GM06990 (cell line): ENCODE results near the gene CFAP57.

Experiments used
- DNase-seq: peaks from one replicate; pipeline ENCODE4 v3.0.0-alpha.2; 2011; ENCODE audit not compliant: insufficient read length; ENCODE audit errors: extremely low read depth
- H3K27me3 ChIP-seq: replicated peaks from 2 replicates; pipeline ENCODE4 v1.6.0; 2011; ENCODE audit warnings: low read length; ENCODE audit not compliant: control insufficient read depth, insufficient read depth
- H3K36me3 ChIP-seq: 2 replicates; pipeline ENCODE4 v1.5.1; 2011; ENCODE audit warnings: low read length; ENCODE audit not compliant: control insufficient read depth, insufficient read depth
- H3K4me3 ChIP-seq: replicated peaks from 2 replicates; pipeline ENCODE4 v1.5.1; 2011; ENCODE audit warnings: low read depth, mild to moderate bottlenecking, control low read depth, low read length
- CTCF ChIP-seq: IDR thresholded peaks from 2 replicates; pipeline ENCODE4 v1.5.1; 2011; ENCODE audit warnings: low read length, control low read depth, mild to moderate bottlenecking, inconsistent platforms; ENCODE audit not compliant: insufficient read depth, poor library complexity, severe bottlenecking

Gene CFAP57

GRCh38 chr1:43239484-43239883 is 67.4 kb downstream of the CFAP57 start:
- H3K27me3 ChIP-seq, result no peaks in the 10 kb centered on the region
- TF ChIP-seq CTCF, result no peak
- peaks cover 4% of the 10 kb centered on the region; the same call in 1 of the 2 replicates for H3K36me3 ChIP-seq
- DNase-seq, result peak; percentile 74
- H3K4me3 ChIP-seq, result no peak overlapping the region

DNA sequence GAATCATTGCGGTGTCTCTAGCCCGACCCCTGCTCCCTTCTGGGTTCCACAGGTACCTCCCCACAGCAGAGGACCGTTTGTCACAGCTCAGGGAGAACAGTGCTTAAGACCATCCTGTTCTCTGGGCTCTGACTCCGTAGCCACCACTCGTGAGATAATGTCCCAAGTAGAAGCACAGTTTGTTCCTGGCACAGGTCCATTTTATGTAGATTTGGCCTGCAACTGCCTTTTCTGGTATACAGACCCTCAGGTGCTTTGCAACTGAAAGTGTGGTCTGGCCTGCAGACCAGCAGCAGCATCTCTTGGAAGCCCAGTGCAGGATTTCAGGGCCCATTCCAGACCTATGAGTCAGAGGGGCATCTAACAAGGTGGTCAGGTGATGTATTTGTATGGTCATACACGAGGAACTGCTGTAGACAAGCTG is 69.3 kb downstream of the CFAP57 start:
- DNase-seq, result no peak
- no peaks in the 10 kb centered on the region for H3K27me3 ChIP-seq
- H3K4me3 ChIP-seq, result no peak overlapping the region
- H3K36me3 ChIP-seq, result no peaks in the 10 kb centered on the region
- TF ChIP-seq CTCF, result no peak

GRCh38 chr1:43243299-43243698 is 71.2 kb downstream of the CFAP57 start:
- no peaks in the 10 kb centered on the region for H3K27me3 ChIP-seq
- no peak overlapping the region for H3K4me3 ChIP-seq
- no peaks in the 10 kb centered on the region for H3K36me3 ChIP-seq
- no peak for DNase-seq
- TF ChIP-seq CTCF, result no peak

DNA sequence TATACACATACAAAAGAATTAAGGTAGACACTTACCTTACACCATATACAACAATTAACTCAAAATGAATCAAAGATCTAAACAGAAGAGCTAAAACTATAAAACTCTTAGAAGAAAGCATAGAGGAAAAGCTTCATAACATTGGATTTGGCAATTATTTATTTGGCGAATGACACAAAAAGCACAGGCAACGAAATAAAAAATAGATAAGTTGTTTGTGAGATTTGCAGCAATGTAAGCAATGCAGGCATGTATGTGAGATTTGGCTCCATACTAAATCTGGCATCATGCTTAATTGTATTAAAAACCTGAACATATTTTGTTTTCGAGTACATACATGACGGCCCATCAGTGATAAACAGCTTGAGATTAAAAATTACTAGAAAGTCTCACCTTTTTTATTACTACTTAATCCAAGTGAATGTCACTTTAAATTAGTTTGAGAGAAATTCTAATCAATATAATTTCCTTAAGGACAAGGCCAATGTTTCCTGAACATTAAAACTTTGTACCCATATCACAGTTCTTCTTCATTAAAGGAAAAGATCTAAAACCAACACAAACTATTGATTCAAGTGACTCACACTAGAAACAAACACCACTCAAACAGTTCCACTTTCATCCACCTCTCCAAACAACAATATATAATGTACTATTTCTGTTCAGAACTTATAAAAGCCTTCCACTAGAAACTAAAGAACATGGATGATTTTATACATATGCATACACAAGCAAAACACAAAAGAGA is 74.5 kb downstream of the CFAP57 start:
- H3K4me3 ChIP-seq, result no peak overlapping the region
- TF ChIP-seq CTCF, result no peak
- H3K36me3 ChIP-seq, result no peaks in the 10 kb centered on the region
- no peak for DNase-seq
- no peaks in the 10 kb centered on the region for H3K27me3 ChIP-seq

DNA sequence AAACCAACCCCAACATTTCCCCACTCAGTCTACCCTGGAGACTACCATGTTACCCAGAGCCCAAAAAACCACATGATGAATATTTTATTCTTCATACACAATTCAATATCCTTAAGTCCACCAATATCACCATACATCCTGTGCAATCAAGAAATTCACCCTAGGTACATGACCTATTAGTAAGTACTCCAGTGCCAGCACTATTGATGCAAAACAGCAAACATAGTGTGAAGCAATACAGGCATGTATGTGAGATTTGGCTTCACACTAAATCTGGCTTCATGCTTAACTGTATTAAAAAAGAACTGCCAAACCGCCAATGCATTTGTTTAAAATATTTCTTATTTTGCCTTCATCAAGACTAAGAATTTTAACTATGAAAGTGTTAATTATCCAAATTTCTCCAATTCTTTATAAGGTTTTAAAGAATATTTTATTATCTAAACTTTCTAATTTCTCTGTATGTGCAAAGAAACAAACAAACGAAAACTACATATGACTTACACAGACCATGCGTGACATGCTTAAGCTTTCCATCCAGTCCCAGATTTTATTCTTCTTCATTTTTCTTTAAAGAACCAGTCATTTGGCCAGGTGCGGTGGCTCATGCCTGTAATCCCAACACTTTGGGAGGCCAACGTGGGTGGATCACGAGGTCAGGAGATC is 75.3 kb downstream of the CFAP57 start:
- no peaks in the 10 kb centered on the region for H3K36me3 ChIP-seq
- DNase-seq, result no peak
- TF ChIP-seq CTCF, result no peak
- no peak overlapping the region for H3K4me3 ChIP-seq
- H3K27me3 ChIP-seq, result no peaks in the 10 kb centered on the region
